NT2/D1 (cell line): ENCODE results near the gene ENTPD2.
A peak's percentile ranks its signal among the peaks of the same experiment; 100 is the strongest.
"Not testable (repeated sequence)": the region's sequence is repeated elsewhere in the genome, so short reads cannot be mapped to it uniquely, and the experiment has no call there.

Experiments
- DNase-seq: peaks from one replicate; pipeline ENCODE4 v3.0.0-alpha.2; 2011; ENCODE audit warnings: low read depth, low spot score
- H3K27me3 ChIP-seq: 2 replicates; pipeline ENCODE4 v1.6.0; 2011; ENCODE audit warnings: mild to moderate bottlenecking; ENCODE audit not compliant: insufficient read length, insufficient read depth
- H3K36me3 ChIP-seq: 2 replicates; pipeline ENCODE4 v1.6.1; 2011; ENCODE audit warnings: mild to moderate bottlenecking, low read length, mixed read lengths; ENCODE audit not compliant: insufficient read depth, insufficient read length
- H3K4me1 ChIP-seq: 2 replicates; pipeline ENCODE4 v1.5.1; 2011; ENCODE audit not compliant: insufficient read depth, insufficient read length
- H3K4me3 ChIP-seq: 2 replicates; pipeline ENCODE4 v1.5.1; 2011; ENCODE audit warnings: low read depth; ENCODE audit not compliant: insufficient read length
- H3K9ac ChIP-seq: 2 replicates; pipeline ENCODE4 v1.6.0; 2011; ENCODE audit warnings: low read depth; ENCODE audit not compliant: insufficient read length
- H3K9me3 ChIP-seq: 2 replicates; pipeline ENCODE4 v1.5.1; 2011; ENCODE audit warnings: mild to moderate bottlenecking, low read length; ENCODE audit not compliant: insufficient read depth
- SUZ12 ChIP-seq: IDR thresholded peaks from 2 replicates; pipeline ENCODE4 v1.6.1; 2011; ENCODE audit not compliant: insufficient read length, insufficient read depth; ENCODE audit errors: extremely low read depth
- YY1 ChIP-seq: IDR thresholded peaks from 2 replicates; pipeline ENCODE4 v1.6.1; 2011; ENCODE audit not compliant: insufficient read length, insufficient read depth
- ZNF274 ChIP-seq: IDR thresholded peaks from 2 replicates; pipeline ENCODE4 v1.6.1; 2011; ENCODE audit warnings: mild to moderate bottlenecking, low read depth, low read length

The ENTPD2 gene

GRCh38 chr9:137064027-137064879, 10.4 kb upstream of the ENTPD2 start:
- H3K27me3 ChIP-seq: peaks cover 7% of the 10 kb centered on the region
- no peaks in the 10 kb centered on the region for H3K9me3 ChIP-seq
- peak overlapping the region; percentile 14 for H3K9ac ChIP-seq
- H3K36me3 ChIP-seq: peaks cover 30% of the 10 kb centered on the region
- H3K4me1 ChIP-seq: peaks cover 21% of the 10 kb centered on the region
- no peak for TF ChIP-seq YY1
- TF ChIP-seq ZNF274: no peak
- TF ChIP-seq SUZ12: no peak
- no peak overlapping the region for H3K4me3 ChIP-seq
- no peak for DNase-seq

GRCh38 chr9:137063311-137064026, 9.6 kb upstream of the ENTPD2 start:
- no peaks in the 10 kb centered on the region for H3K9me3 ChIP-seq
- TF ChIP-seq ZNF274 (no peak), YY1 (no peak), SUZ12 (no peak)
- H3K27me3 ChIP-seq: no peaks in the 10 kb centered on the region
- peaks cover 17% of the 10 kb centered on the region for H3K4me1 ChIP-seq
- peaks cover 30% of the 10 kb centered on the region for H3K36me3 ChIP-seq
- H3K4me3 ChIP-seq: no peak overlapping the region
- DNase-seq: no peak
- peak overlapping the region; percentile 14 for H3K9ac ChIP-seq

DNA sequence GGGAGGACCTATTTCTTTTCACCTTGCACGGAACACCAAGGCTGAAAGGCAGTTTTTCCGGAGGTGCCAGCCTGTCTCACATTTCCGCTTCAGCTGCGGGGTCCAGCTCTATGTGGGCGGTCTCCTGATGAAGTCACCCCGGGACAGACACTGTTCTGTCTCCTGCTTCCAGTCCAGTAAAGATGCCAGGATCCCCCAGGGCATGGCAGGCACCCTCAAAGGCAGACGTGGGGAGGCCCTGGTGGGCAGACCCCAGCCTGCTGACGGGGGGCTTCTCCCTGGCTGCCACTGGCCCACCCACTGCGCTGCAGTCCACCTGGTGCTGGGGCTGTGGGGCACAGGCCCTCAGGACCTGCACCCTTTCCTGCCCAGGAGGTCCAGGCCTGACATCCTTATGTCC, 8.9 kb upstream of the ENTPD2 start:
- not testable (repeated sequence) for H3K4me3 ChIP-seq, H3K4me1 ChIP-seq, H3K9me3 ChIP-seq, H3K27me3 ChIP-seq, DNase-seq, H3K9ac ChIP-seq
- H3K36me3 ChIP-seq: peaks cover 30% of the 10 kb centered on the region

- TF ChIP-seq SUZ12: no peak
- peaks cover 9% of the 10 kb centered on the region for H3K4me1 ChIP-seq
- H3K4me3 ChIP-seq: no peak overlapping the region
- peaks cover 30% of the 10 kb centered on the region for H3K36me3 ChIP-seq
- H3K27me3 ChIP-seq: no peaks in the 10 kb centered on the region
- no peak for DNase-seq
- H3K9ac ChIP-seq: no peak overlapping the region
- H3K9me3 ChIP-seq: no peaks in the 10 kb centered on the region
These were observed 8.5 kb upstream of the ENTPD2 start for GRCh38 chr9:137062384-137062783.

GRCh38 chr9:137058521-137059234, 4.8 kb upstream of the ENTPD2 start:
- Histone ChIP-seq H3K9ac (no peak overlapping the region), H3K4me3 (no peak overlapping the region), H3K9me3 (no peaks in the 10 kb centered on the region), H3K36me3 (peaks cover 5% of the 10 kb centered on the region), H3K27me3 (peaks cover 20% of the 10 kb centered on the region), H3K4me1 (peaks cover 22% of the 10 kb centered on the region)
- TF ChIP-seq ZNF274 (no peak), SUZ12 (no peak), YY1 (no peak)
- DNase-seq: no peak

DNA sequence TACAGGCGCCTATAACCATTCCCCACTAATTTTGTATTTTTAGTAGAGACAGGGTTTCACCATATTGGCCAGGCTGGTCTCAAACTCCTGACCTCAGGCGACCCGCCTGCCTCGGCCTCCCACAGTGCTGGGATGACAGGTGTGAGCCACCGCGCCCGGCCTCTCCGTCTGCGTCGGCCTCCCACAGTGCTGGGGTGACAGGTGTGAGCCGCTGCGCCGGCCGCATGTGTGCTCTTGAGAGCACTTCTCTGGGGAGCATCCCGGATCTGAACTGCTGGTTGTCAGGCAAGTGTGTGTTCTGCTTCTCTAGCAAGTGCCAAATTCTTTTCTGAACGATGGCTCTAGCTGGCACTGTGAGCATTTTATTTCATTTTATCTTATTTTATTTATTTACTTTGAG, 3.7 kb upstream of the ENTPD2 start:
- no peaks in the 10 kb centered on the region for H3K36me3 ChIP-seq
- H3K9ac ChIP-seq: no peak overlapping the region
- H3K27me3 ChIP-seq: peaks cover 31% of the 10 kb centered on the region
- TF ChIP-seq ZNF274 (no peak), SUZ12 (no peak), YY1 (no peak)
- H3K4me1 ChIP-seq: peaks cover 19% of the 10 kb centered on the region
- no peak overlapping the region for H3K4me3 ChIP-seq
- H3K9me3 ChIP-seq: no peaks in the 10 kb centered on the region
- no peak for DNase-seq
